Trophoblast cell (in vitro differentiated cells and primary cell): Measurements from ENCODE around the gene DAAM1.

Experiments
- DNase-seq, 2 donors: peaks; one replicate each; pipeline ENCODE4 v3.0.0-alpha.2; 2016
- H2AFZ ChIP-seq: 2 replicates; pipeline ENCODE4 v1.6.1; 2013; ENCODE audit warnings: low read length, moderate library complexity, mild to moderate bottlenecking; ENCODE audit not compliant: insufficient read depth, poor library complexity
- H2AK5ac ChIP-seq: 2 replicates; pipeline ENCODE4 v1.6.1; 2013; ENCODE audit warnings: mild to moderate bottlenecking, low read length
- H2BK120ac ChIP-seq: 2 replicates; pipeline ENCODE4 v1.6.1; 2013; ENCODE audit warnings: low read length, mild to moderate bottlenecking, moderate library complexity; ENCODE audit not compliant: insufficient read depth, poor library complexity
- H2BK12ac ChIP-seq: 2 replicates; pipeline ENCODE4 v1.6.1; 2013; ENCODE audit warnings: mild to moderate bottlenecking, low read length, moderate library complexity
- H2BK5ac ChIP-seq: 2 replicates; pipeline ENCODE4 v1.6.1; 2013; ENCODE audit warnings: low read length, low read depth, moderate library complexity, mild to moderate bottlenecking; ENCODE audit not compliant: poor library complexity
- H3K14ac ChIP-seq: 2 replicates; pipeline ENCODE4 v1.6.1; 2013; ENCODE audit warnings: mild to moderate bottlenecking, low read length
- H3K18ac ChIP-seq: 2 replicates; pipeline ENCODE4 v1.6.1; 2013; ENCODE audit warnings: mild to moderate bottlenecking, low read length
- H3K23ac ChIP-seq: 2 replicates; pipeline ENCODE4 v1.6.1; 2013; ENCODE audit warnings: low read length
- H3K27ac ChIP-seq: 2 replicates; pipeline ENCODE4 v1.5.1; 2013; ENCODE audit warnings: low read depth, mild to moderate bottlenecking, inconsistent platforms, low read length, moderate library complexity
- H3K27me3 ChIP-seq: 2 replicates; pipeline ENCODE4 v1.6.1; 2013; ENCODE audit warnings: inconsistent platforms, mild to moderate bottlenecking, low read length, moderate library complexity; ENCODE audit not compliant: insufficient read depth
- H3K36me3 ChIP-seq, 2 experiments: 1 replicate in 1 of 2; 2 replicates in 1 of 2; pipeline ENCODE4 v1.6.1; 2013; ENCODE audit warnings: low read length in 2 of 2, mild to moderate bottlenecking in 2 of 2, moderate library complexity in 1 of 2; ENCODE audit not compliant: insufficient read depth in 2 of 2, control insufficient read depth in 1 of 2
- H3K4ac ChIP-seq: 2 replicates; pipeline ENCODE4 v1.6.1; 2013; ENCODE audit warnings: low read depth, mild to moderate bottlenecking, low read length, moderate library complexity
- H3K4me1 ChIP-seq, 2 experiments: 1 replicate in 1 of 2; 2 replicates in 1 of 2; pipeline ENCODE4 v1.6.1; 2013; ENCODE audit warnings: low read length in 2 of 2, mild to moderate bottlenecking in 2 of 2, moderate library complexity in 1 of 2; ENCODE audit not compliant: insufficient read depth in 2 of 2, control insufficient read depth in 1 of 2
- H3K4me2 ChIP-seq: 2 replicates; pipeline ENCODE4 v1.6.1; 2013; ENCODE audit warnings: inconsistent platforms, mild to moderate bottlenecking, low read length, moderate library complexity
- H3K4me3 ChIP-seq: 2 replicates; pipeline ENCODE4 v1.5.1; 2013; ENCODE audit warnings: mild to moderate bottlenecking, low read depth, low read length, inconsistent platforms
- H3K79me1 ChIP-seq: one replicate; pipeline ENCODE4 v1.6.1; 2013; ENCODE audit warnings: low read length
- H3K79me2 ChIP-seq: 2 replicates; pipeline ENCODE4 v1.6.1; 2013; ENCODE audit warnings: low read length, mild to moderate bottlenecking; ENCODE audit not compliant: control insufficient read depth, insufficient read depth, poor library complexity
- H3K9ac ChIP-seq: 2 replicates; pipeline ENCODE4 v1.6.1; 2013; ENCODE audit warnings: mild to moderate bottlenecking, low read length
- H3K9me3 ChIP-seq: 2 replicates; pipeline ENCODE4 v1.6.1; 2013; ENCODE audit warnings: low read depth, mild to moderate bottlenecking, control low read depth, inconsistent platforms, low read length; ENCODE audit not compliant: insufficient read depth
- H4K12ac ChIP-seq: 2 replicates; pipeline ENCODE4 v1.6.1; 2013; ENCODE audit warnings: low read depth, mild to moderate bottlenecking, low read length, moderate library complexity
- H4K8ac ChIP-seq: 2 replicates; pipeline ENCODE4 v1.6.1; 2013; ENCODE audit warnings: low read depth, mild to moderate bottlenecking, low read length, moderate library complexity
- H4K91ac ChIP-seq: one replicate; pipeline ENCODE4 v1.6.1; 2013; ENCODE audit warnings: low read depth, mild to moderate bottlenecking, low read length, moderate library complexity
- WGBS: extraction: QIAGEN DNeasy Blood & Tissue Kit; methylation state at CpG from one replicate; pipeline ENCODE4 v1.1.7; 2013; ENCODE audit warnings: missing lambda C conversion rate; ENCODE audit not compliant: insufficient read length, insufficient coverage; ENCODE audit errors: extremely low coverage; 5-methylcytosine and 5-hydroxymethylcytosine counted together

DAAM1 gene

DNA sequence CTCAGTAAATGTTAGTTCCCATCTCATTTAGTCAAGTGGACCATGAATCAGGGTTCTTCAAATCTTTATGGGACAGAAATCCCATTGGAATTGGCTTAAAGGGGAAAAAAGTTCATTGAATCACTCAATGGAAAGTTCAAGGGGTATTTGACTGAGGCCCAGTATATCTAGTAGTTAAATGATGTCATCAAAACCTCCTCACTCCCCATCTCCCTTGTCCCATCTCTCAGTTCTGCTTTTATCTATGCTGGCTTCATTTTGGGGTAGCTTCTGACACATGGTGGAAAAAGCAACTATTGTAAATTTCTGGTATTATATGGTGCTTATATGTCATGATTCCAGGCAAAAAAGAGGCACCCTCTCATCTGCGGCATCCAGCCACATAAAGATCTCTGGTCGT is 51.9 kb downstream of the DAAM1 start:
- Histone ChIP-seq H3K27ac (no peak overlapping the region), H4K12ac (no peak overlapping the region), H3K9ac (no peak overlapping the region), H3K4ac (no peak overlapping the region), H2AK5ac (no peak overlapping the region), H3K36me3 (no peaks in the 10 kb centered on the region), H3K27me3 (no peaks in the 10 kb centered on the region), H4K8ac (no peak overlapping the region), H3K9me3 (no peaks in the 10 kb centered on the region), H2BK5ac (no peak overlapping the region), H2BK120ac (no peak overlapping the region), H3K14ac (no peak overlapping the region), H3K79me1 (no peaks in the 10 kb centered on the region), H3K4me1 (peaks cover 3 to 12% of the 10 kb centered on the region in 2 experiments), H3K23ac (no peak overlapping the region), H2BK12ac (no peak overlapping the region), H3K4me3 (no peak overlapping the region), H2AFZ (no peak overlapping the region), H3K18ac (no peak overlapping the region), H3K79me2 (no peaks in the 10 kb centered on the region), H4K91ac (no peak overlapping the region), H3K4me2 (no peak overlapping the region)
- DNase-seq, result no peak
- WGBS, result no CpG with 5 or more reads among the region's 2 CpGs

DNA sequence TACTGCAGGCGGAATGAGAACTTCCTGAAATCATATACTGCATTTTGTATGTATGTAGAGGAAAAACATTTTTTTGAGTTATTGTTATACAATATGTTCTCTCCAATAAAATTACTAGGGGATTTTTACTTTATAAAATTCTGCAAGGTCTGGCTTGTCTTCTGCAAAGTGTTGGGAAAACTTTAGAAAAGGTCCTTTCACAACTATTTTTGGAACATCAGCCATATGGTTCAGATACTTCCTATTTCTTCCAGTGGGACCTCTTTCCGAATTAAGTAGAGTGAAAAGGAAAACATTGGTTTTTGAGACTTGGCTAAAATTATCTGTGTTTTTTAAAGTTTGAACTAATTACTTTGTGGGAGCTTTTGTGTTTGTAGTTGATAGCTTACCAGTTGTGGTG is 52.7 kb downstream of the DAAM1 start:
- Histone ChIP-seq H3K79me2 (no peaks in the 10 kb centered on the region), H3K9me3 (no peaks in the 10 kb centered on the region), H3K27me3 (no peaks in the 10 kb centered on the region), H3K27ac (no peak overlapping the region), H3K4me2 (no peak overlapping the region), H2BK5ac (no peak overlapping the region), H2BK120ac (no peak overlapping the region), H2BK12ac (no peak overlapping the region), H3K36me3 (no peaks in the 10 kb centered on the region), H3K9ac (no peak overlapping the region), H3K4ac (no peak overlapping the region), H4K91ac (no peak overlapping the region), H2AFZ (no peak overlapping the region), H3K18ac (no peak overlapping the region), H3K14ac (no peak overlapping the region), H3K4me3 (no peak overlapping the region), H3K4me1 (peaks cover 3 to 12% of the 10 kb centered on the region in 2 experiments), H2AK5ac (no peak overlapping the region), H4K8ac (no peak overlapping the region), H3K23ac (no peak overlapping the region), H3K79me1 (no peaks in the 10 kb centered on the region), H4K12ac (no peak overlapping the region)
- no CpG with 5 or more reads among the region's 2 CpGs for WGBS
- no peak for DNase-seq

DNA sequence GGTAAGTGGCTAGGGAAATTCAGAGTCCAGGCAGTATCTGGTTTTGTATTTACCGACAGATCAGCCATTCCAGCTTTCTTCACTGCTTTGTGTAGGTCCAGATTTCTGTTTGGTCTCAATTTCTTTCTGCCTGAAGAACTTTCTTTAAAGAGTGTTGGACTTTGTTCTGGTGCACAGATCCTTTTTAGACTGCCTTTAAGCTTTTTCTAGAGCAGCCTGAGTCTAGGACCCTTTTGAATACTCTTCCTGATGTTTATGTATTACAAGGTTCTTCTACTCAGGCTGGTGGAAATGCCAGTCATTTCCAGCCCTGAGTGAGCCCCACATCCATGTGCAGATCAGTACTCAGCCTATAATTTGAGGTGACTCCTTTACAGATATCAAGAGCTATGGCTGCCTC is 54.7 kb downstream of the DAAM1 start:
- no peak overlapping the region for H4K8ac ChIP-seq
- WGBS, result no CpG with 5 or more reads among the region's 1 CpG
- H3K4me2 ChIP-seq, result no peak overlapping the region
- no peak overlapping the region for H3K4me3 ChIP-seq
- H3K14ac ChIP-seq, result no peak overlapping the region
- no peak overlapping the region for H3K23ac ChIP-seq
- no peaks in the 10 kb centered on the region for H3K9me3 ChIP-seq
- H2AK5ac ChIP-seq, result peak overlapping the region; percentile 46
- H3K27me3 ChIP-seq, result no peaks in the 10 kb centered on the region
- no peaks in the 10 kb centered on the region for H3K79me2 ChIP-seq
- DNase-seq, result no peak
- no peaks in the 10 kb centered on the region for H3K79me1 ChIP-seq
- no peak overlapping the region for H3K4ac ChIP-seq
- H2BK12ac ChIP-seq, result peak overlapping the region; percentile 31
- peaks cover 3 to 12% of the 10 kb centered on the region in 2 experiments for H3K4me1 ChIP-seq
- H3K18ac ChIP-seq, result no peak overlapping the region
- no peak overlapping the region for H4K12ac ChIP-seq
- H2BK5ac ChIP-seq, result peak overlapping the region; percentile 49
- H3K36me3 ChIP-seq, result no peaks in the 10 kb centered on the region
- H4K91ac ChIP-seq, result peak overlapping the region; percentile 24
- H2AFZ ChIP-seq, result no peak overlapping the region
- no peak overlapping the region for H2BK120ac ChIP-seq
- H3K27ac ChIP-seq, result no peak overlapping the region
- no peak overlapping the region for H3K9ac ChIP-seq

DNA sequence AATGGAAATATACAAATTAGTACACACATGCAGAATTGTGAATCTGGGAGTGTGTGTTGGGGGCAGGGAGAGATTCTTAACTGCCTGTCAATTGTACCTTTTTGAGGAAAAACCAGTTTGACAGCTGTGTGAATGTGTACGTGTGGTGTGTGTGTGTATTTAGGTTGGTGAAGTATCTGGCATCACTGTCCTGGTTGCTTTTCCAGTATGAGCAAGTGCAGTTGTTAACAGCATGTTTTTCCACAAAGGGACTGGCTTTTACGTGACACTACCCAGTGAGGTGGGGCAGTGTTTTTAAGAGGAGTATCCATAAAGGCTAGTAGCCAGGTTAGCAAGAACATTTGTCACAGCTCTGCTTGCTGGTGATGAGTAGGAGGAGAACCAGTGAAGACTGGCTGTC is 56.1 kb downstream of the DAAM1 start:
- H3K79me1 ChIP-seq, result no peaks in the 10 kb centered on the region
- no peak overlapping the region for H3K14ac ChIP-seq
- peaks cover 3 to 12% of the 10 kb centered on the region in 2 experiments for H3K4me1 ChIP-seq
- no peaks in the 10 kb centered on the region for H3K27me3 ChIP-seq
- no peak overlapping the region for H3K18ac ChIP-seq
- DNase-seq, result peak in 1 of 2 donors; percentile 26
- H3K79me2 ChIP-seq, result no peaks in the 10 kb centered on the region
- no peak overlapping the region for H2BK5ac ChIP-seq
- H2BK12ac ChIP-seq, result no peak overlapping the region
- WGBS, result no CpG with 5 or more reads among the region's 2 CpGs
- H3K9ac ChIP-seq, result no peak overlapping the region
- H2AK5ac ChIP-seq, result no peak overlapping the region
- no peak overlapping the region for H3K23ac ChIP-seq
- H3K27ac ChIP-seq, result no peak overlapping the region
- peak overlapping the region; percentile 15 for H3K4me2 ChIP-seq
- H3K9me3 ChIP-seq, result no peaks in the 10 kb centered on the region
- no peaks in the 10 kb centered on the region for H3K36me3 ChIP-seq
- no peak overlapping the region for H2AFZ ChIP-seq
- H3K4ac ChIP-seq, result no peak overlapping the region
- no peak overlapping the region for H3K4me3 ChIP-seq
- no peak overlapping the region for H2BK120ac ChIP-seq
- H4K91ac ChIP-seq, result no peak overlapping the region
- no peak overlapping the region for H4K12ac ChIP-seq
- H4K8ac ChIP-seq, result no peak overlapping the region
